VCaP (cell line): Measurements from ENCODE around the gene ACAD10.

ENCODE experiments used
- H3K27ac ChIP-seq: fragments of 450-650 bp; 2 replicates; pipeline ENCODE4 v1.5.1; 2017
- TF ChIP-seq, protein P1 (sequence below): fragments of 450-650 bp; conservative IDR thresholded peaks from 2 replicates; pipeline ENCODE4 v1.5.1; 2017; ENCODE audit warnings: mild to moderate bottlenecking, moderate library complexity

ACAD10 gene

DNA sequence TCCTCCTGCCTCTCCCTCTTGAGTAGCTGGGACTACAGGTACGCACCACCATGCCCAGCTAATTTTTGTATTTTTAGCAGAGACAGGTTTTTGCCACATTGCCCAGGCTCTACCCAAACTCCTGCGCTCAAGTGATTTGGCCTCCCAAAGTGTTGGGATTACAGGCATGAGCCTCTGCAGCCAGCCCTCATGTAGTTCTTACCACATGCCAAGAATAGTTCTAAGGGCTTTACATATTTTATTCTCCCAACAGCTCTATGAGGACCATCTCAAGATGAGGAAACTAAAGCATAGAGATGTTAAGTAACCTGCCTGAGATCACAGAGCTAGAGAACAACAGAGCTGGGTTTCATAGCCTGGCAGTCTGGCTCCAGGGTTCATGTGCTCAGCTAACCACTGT is 42.9 kb downstream of the ACAD10 start:
- no peak overlapping the region for H3K27ac ChIP-seq
- TF ChIP-seq, protein P1, sequence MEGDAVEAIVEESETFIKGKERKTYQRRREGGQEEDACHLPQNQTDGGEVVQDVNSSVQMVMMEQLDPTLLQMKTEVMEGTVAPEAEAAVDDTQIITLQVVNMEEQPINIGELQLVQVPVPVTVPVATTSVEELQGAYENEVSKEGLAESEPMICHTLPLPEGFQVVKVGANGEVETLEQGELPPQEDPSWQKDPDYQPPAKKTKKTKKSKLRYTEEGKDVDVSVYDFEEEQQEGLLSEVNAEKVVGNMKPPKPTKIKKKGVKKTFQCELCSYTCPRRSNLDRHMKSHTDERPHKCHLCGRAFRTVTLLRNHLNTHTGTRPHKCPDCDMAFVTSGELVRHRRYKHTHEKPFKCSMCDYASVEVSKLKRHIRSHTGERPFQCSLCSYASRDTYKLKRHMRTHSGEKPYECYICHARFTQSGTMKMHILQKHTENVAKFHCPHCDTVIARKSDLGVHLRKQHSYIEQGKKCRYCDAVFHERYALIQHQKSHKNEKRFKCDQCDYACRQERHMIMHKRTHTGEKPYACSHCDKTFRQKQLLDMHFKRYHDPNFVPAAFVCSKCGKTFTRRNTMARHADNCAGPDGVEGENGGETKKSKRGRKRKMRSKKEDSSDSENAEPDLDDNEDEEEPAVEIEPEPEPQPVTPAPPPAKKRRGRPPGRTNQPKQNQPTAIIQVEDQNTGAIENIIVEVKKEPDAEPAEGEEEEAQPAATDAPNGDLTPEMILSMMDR = no peak

DNA sequence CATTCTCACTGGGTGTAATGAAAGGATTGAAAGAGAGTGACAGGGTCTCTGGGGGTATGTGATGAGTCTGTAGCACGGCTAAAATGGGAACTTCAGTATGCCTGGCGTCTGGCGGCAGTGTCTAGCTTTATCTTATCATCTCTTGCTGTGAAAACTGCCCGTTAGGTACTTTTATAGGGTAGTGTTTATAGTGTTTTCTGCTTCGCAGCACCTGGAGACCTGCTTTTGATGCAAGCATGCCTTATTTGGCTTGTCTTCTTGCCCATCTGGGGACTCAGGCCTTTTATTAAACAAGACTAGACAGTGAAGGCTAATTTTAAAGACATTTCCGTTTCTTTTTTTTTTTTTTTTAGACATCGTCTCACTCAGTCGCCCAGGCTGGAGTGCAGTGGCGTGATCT is 44.6 kb downstream of the ACAD10 start:
- TF ChIP-seq, protein P1 = no peak
- peak overlapping the region; percentile 48 for H3K27ac ChIP-seq

DNA sequence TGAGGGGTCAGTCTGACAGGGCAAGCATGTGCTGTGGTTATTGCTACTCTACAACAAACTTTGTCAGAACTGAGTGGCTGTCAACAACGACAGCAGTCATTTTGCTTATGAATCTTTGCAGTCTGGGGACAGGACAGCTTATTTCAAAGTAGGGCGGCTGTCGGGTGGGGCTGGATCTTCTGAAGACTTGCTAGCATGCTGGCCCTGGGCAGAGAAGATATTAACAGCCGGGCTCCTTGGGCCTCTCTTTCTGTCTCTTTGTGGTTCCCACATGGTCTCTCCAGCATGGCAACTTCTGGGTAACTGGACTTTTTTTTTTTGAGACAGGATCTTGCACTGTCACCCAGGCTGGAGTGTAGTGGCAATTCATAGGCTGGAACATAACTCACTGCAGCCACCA is 46.9 kb downstream of the ACAD10 start:
- no peak overlapping the region for H3K27ac ChIP-seq
- TF ChIP-seq, protein P1 = no peak

DNA sequence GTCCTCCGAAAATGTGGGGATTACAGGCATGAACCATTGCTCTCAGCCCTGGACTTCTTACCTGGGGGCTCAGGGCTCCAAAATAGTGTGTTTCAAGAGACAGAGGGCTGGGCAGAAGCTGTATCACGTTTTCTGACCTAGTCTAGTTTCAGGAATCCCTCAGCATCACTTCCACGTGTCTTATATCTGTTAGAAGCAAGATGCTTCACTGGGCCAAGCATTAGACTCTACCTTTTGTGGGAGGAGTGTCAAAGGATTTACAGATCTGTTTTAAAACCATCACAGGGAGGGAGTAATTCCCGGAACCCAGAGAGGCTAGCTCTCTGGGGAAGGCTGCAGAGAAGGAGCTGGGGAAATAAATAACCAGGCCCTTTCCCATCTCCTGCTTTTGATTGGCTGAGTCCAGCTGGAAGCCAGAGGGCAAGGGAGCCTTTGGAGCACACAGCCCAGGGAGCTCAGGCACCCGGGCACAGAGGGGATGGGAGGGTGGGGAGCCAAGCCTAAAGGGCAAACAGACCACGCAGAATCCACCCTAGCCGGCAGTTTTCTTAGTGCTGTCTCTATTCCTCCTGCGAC is 47.6 kb downstream of the ACAD10 start:
- no peak overlapping the region for H3K27ac ChIP-seq
- TF ChIP-seq, protein P1 = no peak

DNA sequence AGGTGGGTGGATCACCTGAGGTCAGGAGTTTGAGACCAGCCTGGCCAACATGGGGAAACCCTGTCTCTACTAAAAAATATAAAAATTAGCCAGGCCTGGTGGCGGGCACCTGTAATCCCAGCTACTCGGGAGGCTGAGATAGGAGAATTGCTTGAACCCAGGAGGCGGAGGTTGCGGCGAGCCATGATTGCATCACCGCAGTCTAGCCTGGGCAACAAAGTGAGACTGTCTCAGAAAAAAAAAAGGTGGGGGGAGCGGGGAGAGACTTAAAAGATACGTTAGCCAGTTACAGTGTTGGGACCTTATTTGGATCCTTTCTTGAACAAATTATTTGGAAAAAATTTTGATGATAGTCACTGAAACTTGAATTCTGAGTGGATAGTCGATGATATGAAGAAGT is 53.7 kb downstream of the ACAD10 start:
- peak overlapping the region; percentile 79 for H3K27ac ChIP-seq

DNA sequence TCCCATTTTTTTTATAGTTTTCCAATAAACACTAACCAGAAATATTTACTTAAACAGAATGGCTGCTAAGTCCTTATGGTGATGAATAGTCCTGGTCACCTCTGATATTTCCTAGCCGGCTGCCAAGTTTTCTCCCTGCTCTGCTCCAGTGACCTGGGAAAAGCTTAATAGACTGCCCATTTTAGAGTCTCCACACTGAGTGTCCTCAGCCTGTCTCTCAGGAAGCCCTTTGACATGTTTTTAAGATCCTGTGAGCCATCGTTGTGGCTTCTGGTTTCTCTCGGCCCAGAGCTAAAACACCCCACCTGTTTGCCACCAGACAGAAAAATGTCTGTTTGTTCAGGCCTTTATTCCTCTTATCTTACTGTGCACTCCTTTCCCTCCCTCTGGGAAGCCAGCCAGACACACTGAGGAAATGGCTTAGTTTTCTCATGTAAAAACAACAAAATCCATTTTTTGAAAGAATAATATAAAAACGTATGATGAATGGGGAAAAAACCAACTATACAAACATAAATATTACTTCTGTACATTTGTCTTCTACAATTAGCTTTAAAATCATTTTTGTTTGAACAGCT is 55.5 kb downstream of the ACAD10 start:
- H3K27ac ChIP-seq = peak overlapping the region; percentile 79
- TF ChIP-seq, protein P1 = no peak

DNA sequence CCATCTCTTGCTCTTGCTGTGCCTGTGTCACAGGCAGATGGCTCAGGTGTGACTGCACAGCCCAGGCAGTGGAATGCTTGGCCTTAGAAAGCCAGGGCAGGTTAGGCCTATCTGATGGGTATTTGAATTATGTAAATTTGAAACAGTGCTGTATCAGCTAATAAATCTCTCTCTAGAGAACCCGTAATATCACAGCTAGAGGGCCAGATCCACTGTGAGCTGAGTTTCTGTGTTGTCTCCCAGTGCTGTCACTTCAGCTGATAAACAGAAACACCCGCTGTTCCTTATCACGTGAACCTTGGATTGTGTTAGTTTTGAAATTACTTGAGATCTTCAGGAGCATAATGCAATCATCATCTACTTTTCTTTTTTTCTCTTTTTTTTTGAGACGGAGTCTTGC is 59.4 kb downstream of the ACAD10 start:
- peak overlapping the region; percentile 42 for H3K27ac ChIP-seq
- TF ChIP-seq, protein P1 = peak; percentile 42

DNA sequence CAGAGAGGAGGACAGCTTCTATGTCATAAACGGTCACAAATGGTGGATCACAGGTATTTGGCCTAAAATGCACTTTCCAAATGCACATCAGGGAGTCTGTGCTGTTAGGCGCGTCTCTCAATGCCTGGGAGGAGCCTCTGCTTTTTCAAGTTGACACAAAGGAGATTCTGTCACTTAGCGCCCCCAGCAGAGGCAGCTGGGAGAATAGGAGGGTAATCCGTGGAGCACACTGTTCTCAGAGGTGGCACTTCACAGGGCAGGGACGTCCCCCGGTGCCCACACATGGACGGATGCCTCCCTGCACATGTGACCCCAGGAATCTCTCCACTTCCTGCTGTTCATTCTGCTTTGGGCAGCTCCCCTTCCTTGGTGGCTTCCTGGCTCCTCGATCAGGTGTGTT is 61.5 kb downstream of the ACAD10 start:
- TF ChIP-seq, protein P1 = no peak
- no peak overlapping the region for H3K27ac ChIP-seq
